ENCODE results near the gene KIF5C. TPM values are rescaled to one million over a fixed set of nuclear protein-coding genes. Genes with fewer than 3 reads are reported as not detected.
A peak's percentile ranks its signal among the peaks of the same experiment; 100 is the strongest.

KIF5C gene
- total and polyA plus RNA-seq, 2 donors (not counting 1 experiment from before 2014, with no cell fraction given), result 1.9 to 6.1 TPM

DNA sequence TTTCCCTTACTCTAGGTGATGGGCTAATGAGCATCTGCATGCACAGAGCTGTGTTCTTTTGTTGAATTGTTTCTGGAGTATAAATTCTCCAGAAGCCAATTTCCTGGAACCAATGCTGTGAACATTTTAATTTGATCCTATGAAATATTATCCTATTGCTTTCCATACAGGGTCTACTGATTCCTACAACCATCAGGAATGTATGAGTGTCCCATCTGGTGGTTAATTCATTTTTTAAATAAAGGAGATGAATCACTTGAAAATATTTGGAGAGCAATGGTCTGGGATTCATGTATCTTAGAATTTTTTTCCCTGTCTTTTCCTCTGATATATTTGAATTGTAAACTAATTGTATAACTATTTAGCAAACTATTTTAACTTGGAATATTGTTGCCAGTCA lies 14.0 kb downstream of the KIF5C start:
- Mint-ChIP-seq H3K27me3 (peaks cover 47% of the 10 kb centered on the region), H3K27ac (no peak overlapping the region), H3K4me1 (peaks cover 16% of the 10 kb centered on the region), H3K9me3 (ENCODE audit: insufficient read depth) (peaks cover 6% of the 10 kb centered on the region), H3K4me3 (peak overlapping the region; percentile 69)
- Histone ChIP-seq H3K9me3 (ENCODE audit: control extremely low read depth in 1 of 3, control insufficient read depth in 2 of 3, insufficient read depth in 1 of 3, low read length in 2 of 3) (peaks cover 0 to 15% (median 10%) of the 10 kb centered on the region in 3 donors), H3K4me3 (ENCODE audit: control extremely low read depth in 1 of 5, extremely low read depth in 1 of 5, insufficient read depth in 1 of 5, low read depth in 2 of 5, low read length in 4 of 5) (no peak overlapping the region), H3K79me2 (ENCODE audit: control insufficient read depth, insufficient read depth, low read length) (no peaks in the 10 kb centered on the region), H3K27ac (ENCODE audit: low read length in 2 of 2) (no peak overlapping the region), H3K4me1 (ENCODE audit: control insufficient read depth in 2 of 2, insufficient read depth in 2 of 2, low read length in 2 of 2) (peaks cover 15 to 19% of the 10 kb centered on the region in 2 donors), H4K20me1 (ENCODE audit: control insufficient read depth, insufficient read depth, low read length, poor library complexity, severe bottlenecking) (no peaks in the 10 kb centered on the region), H2AFZ (ENCODE audit: insufficient read depth, low read depth, low read length, poor library complexity, severe bottlenecking) (no peak overlapping the region), H3K27me3 (replicated peaks in 1 of 4; ENCODE audit: control extremely low read depth in 1 of 4, control insufficient read depth in 3 of 4, insufficient read depth in 4 of 4, low read length in 3 of 4) (peaks cover 2 to 43% (median 27%) of the 10 kb centered on the region in 4 experiments), H3K9ac (ENCODE audit: low read length) (no peak overlapping the region), H3K36me3 (replicated peaks in 1 of 2; ENCODE audit: control extremely low read depth in 1 of 2, control insufficient read depth in 1 of 2, extremely low read depth in 1 of 2, insufficient read depth in 2 of 2, low read length in 1 of 2) (no peaks in the 10 kb centered on the region), H3K4me2 (replicated peaks; ENCODE audit: low read depth, low read length, poor library complexity, severe bottlenecking) (no peak overlapping the region)
- no peak for DNase-seq
- ChIA-PET CTCF (no interaction called here), POLR2A (no interaction called here)
- intact Hi-C loops (cut with micrococcal nuclease), result no loop called here
- no peak for ATAC-seq (ENCODE audit: low read depth)
- TF ChIP-seq, protein P1, sequence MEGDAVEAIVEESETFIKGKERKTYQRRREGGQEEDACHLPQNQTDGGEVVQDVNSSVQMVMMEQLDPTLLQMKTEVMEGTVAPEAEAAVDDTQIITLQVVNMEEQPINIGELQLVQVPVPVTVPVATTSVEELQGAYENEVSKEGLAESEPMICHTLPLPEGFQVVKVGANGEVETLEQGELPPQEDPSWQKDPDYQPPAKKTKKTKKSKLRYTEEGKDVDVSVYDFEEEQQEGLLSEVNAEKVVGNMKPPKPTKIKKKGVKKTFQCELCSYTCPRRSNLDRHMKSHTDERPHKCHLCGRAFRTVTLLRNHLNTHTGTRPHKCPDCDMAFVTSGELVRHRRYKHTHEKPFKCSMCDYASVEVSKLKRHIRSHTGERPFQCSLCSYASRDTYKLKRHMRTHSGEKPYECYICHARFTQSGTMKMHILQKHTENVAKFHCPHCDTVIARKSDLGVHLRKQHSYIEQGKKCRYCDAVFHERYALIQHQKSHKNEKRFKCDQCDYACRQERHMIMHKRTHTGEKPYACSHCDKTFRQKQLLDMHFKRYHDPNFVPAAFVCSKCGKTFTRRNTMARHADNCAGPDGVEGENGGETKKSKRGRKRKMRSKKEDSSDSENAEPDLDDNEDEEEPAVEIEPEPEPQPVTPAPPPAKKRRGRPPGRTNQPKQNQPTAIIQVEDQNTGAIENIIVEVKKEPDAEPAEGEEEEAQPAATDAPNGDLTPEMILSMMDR (IDR thresholded peaks at IDR 0.05), result no peak
- TF ChIP-seq EZH2 (IDR thresholded peaks at IDR 0.05; ENCODE audit: borderline replicate concordance, insufficient read depth, low read depth, low read length, poor library complexity, severe bottlenecking), result no peak

DNA sequence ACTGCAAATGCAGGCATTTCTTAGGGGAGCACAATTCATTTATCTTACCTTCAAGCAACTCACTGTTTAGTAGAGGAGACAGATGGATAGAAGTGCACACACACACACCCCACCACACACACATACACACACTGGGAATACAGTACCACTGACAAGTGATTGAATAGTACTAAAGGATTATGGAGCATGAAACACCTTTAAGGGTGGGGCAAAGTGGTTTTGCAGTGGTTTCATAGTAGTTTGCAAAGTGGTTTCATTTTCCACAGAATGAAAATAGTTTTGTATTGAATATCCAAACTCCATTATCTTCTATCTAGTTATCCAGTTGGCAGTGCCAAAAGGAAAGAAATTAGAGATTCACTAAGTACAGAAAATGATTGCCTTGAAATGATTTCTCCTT lies 18.9 kb downstream of the KIF5C start:
- Histone ChIP-seq H2AFZ (ENCODE audit: insufficient read depth, low read depth, low read length, poor library complexity, severe bottlenecking) (no peak overlapping the region), H3K79me2 (ENCODE audit: control insufficient read depth, insufficient read depth, low read length) (no peaks in the 10 kb centered on the region), H3K36me3 (replicated peaks in 1 of 2; ENCODE audit: control extremely low read depth in 1 of 2, control insufficient read depth in 1 of 2, extremely low read depth in 1 of 2, insufficient read depth in 2 of 2, low read length in 1 of 2) (no peaks in the 10 kb centered on the region), H3K4me2 (replicated peaks; ENCODE audit: low read depth, low read length, poor library complexity, severe bottlenecking) (no peak overlapping the region), H4K20me1 (ENCODE audit: control insufficient read depth, insufficient read depth, low read length, poor library complexity, severe bottlenecking) (no peaks in the 10 kb centered on the region), H3K4me1 (ENCODE audit: control insufficient read depth in 2 of 2, insufficient read depth in 2 of 2, low read length in 2 of 2) (peaks cover 0 to 6% of the 10 kb centered on the region in 2 donors), H3K4me3 (ENCODE audit: control extremely low read depth in 1 of 5, extremely low read depth in 1 of 5, insufficient read depth in 1 of 5, low read depth in 2 of 5, low read length in 4 of 5) (no peak overlapping the region), H3K9ac (ENCODE audit: low read length) (no peak overlapping the region), H3K27me3 (replicated peaks in 1 of 4; ENCODE audit: control extremely low read depth in 1 of 4, control insufficient read depth in 3 of 4, insufficient read depth in 4 of 4, low read length in 3 of 4) (peaks cover 0 to 23% (median 10%) of the 10 kb centered on the region in 4 experiments), H3K27ac (ENCODE audit: low read length in 2 of 2) (no peak overlapping the region), H3K9me3 (ENCODE audit: control extremely low read depth in 1 of 3, control insufficient read depth in 2 of 3, insufficient read depth in 1 of 3, low read length in 2 of 3) (peaks cover 0 to 15% (median 10%) of the 10 kb centered on the region in 3 donors)
- intact Hi-C loops (cut with micrococcal nuclease), result no loop called here
- peaks cover 2% of the 10 kb centered on the region for H3K4me1 Mint-ChIP-seq
- no peak overlapping the region for H3K27ac Mint-ChIP-seq
- ATAC-seq (ENCODE audit: low read depth) (no peak), DNase-seq (no peak)
- ChIA-PET POLR2A (no interaction called here), CTCF (no interaction called here)
- TF ChIP-seq, protein P1 (IDR thresholded peaks at IDR 0.05), result no peak
- TF ChIP-seq EZH2 (IDR thresholded peaks at IDR 0.05; ENCODE audit: borderline replicate concordance, insufficient read depth, low read depth, low read length, poor library complexity, severe bottlenecking), result no peak
- H3K9me3 Mint-ChIP-seq (ENCODE audit: insufficient read depth), result peaks cover 6% of the 10 kb centered on the region
- no peak overlapping the region for H3K4me3 Mint-ChIP-seq
- H3K27me3 Mint-ChIP-seq, result peaks cover 32% of the 10 kb centered on the region

Data from B cell (primary cell).